8988T (cell line): Measurements from ENCODE around the gene IL17REL.

Experiments used
- DNase-seq: peaks from one replicate; pipeline ENCODE4 v3.0.0; 2011

The IL17REL gene

GRCh38 chr22:50012211-50013181 is at the start of gene IL17REL:
IL17REL (minus strand) TSS chr22:50012765; CDS start chr22:50012646, 119 bp downstream.
- peak; percentile 40 for DNase-seq

DNA sequence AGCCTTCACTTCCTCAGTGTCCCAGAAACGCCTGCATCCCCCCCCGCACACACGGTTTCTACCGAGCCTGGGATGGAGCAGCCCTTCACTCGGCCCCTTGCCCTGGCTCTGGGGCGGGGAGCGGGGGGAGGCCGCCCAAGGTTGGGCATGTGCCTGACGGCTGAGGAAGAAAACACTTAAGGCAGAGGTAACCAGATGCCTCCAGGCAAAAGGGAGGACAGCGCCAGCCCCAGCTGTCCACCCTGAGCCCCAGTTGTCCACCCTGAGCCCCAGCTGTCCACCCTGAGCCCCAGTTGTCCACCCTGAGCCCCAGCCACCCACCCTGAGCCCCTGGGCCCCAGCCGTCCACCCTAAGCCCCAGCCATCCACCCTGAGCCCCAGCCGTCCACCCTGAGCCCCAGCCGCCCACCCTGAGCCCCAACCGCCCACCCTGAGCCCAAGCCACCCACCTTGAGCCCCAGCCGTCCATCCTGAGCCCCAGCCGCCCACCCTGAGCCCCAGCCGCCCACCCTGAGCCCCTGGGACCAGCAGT is 49.3 kb upstream of the IL17REL start:
- DNase-seq, result no peak

DNA sequence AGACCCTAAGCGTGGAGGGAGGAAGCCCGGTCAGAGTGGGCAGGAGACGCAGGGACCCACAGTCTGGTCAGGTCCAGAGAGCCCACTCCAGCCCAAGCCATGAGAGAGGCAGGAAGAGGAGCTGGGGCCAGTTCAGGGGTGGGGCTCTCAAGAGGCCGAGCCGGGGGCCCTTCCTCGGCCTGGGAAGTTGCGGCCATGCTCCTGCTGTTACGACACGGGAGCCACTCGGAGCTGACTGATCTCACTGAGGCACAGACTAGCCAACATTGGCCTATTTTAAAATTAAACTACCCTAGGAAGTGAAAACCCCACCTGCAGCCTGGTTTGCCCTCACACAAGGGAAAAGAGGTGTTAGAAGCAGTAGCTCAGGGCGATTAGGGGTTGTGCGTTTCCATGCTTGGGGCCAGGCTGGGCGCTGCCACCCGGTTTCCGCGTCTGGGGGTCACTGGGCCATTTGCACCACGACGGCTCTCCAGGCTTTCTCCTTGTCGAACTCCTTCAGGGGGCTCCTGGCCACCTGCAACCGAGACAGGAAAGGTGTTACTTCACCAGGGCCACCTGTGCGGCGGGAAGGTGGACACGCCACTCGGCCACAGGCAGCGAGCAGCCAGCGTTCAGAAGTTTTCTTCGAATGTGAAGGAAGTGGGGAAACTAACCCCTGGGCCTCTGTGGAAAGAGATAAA is 48.7 kb upstream of the IL17REL start:
- no peak for DNase-seq

GRCh38 chr22:50060441-50061140 is 48.0 kb upstream of the IL17REL start:
- DNase-seq, result no peak

- DNase-seq, result no peak
These were observed 47.3 kb upstream of the IL17REL start for GRCh38 chr22:50059881-50060262.

DNA sequence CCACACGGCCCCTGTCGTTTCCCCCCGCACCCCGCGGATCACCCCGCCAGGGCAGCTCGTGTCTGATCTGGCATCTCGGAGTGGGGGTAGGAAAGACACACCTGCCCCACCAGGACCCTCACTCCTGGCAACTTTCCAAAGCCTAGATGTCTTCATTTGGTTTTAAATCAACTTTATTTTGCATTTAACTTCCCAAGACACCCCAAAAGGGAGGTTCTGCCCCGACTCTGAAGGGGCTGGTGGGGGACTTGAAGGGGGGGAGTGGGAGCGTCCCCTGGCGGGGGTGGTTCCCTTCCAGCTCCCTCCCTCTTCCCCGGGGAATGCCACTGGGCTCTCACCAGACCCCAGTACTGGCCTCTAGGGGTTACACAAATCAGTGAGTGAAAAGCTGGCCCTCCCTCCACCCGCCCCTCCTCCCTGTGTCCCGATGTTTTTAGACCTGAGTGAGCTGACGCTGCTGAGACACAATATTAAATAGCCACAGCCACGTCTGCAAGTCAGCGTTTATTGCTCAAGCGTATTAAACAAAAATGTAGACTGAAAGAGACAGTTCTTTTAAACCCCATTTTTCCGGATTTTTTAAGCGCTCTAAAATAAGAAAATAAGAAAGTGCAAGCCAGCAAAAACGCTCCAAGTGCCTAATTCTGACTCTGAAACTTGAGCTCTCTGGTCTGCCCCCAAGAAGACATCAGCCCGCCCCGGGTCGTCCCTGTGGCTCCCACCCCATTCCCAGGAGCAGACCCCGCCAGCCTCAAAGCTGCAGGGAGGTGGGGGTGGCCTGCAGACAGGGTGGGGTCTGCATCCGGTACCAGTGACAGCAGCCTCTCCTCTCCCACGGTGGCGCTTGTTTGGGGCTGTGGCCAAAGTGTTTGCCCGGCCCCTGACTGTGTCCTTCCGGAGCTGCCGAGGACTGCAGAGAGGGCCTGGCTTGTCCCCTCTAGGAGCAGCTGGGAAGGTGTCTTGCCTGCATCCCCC is 46.6 kb upstream of the IL17REL start:
- peak; percentile 89 for DNase-seq

DNA sequence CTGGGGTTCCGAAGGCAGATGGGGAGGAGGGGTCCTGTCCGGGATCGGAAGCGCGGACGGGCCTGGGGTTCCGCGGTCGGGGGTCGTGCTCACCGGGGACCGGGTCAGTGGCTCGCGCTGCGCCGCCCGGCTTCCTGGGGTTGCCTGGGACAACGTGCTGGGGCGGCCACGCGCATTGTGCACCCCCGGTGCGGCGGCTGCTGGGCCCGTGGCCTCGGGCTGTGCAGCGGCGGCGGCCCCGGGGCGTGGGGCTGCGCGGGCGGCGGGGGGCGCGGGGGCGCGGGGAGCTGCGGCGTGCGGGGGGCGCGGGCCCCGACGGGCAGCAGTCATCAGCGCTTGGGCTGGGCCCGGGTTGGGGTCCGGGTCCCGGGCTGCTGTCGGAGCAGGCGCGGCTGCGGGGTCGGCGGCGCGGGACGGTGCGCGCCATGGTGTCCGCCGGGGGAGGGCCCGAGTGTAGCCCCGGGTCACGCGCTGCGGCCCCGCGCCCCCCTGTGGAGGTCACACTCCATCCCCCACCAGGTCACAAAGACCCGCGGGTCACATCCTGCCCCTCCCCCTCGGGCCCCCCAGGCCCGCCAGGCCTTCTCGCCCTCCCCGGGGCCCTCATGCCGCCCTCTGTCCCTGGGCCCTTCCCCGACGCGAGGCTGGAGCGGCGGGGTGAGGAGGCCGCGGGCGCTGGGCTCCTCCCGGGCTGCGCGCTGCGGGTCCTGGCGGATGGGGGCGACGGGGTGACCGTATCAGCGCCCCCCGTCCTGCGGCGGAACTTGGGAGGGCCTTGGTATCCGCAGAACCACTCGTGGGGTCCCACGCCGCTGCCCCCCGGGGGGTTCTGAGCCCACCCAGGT is 45.7 kb upstream of the IL17REL start, which contains the start of gene TTLL8:
TTLL8 (minus strand) TSS at position 238 of the 845 bp plus-strand sequence.
- DNase-seq, result no peak

DNA sequence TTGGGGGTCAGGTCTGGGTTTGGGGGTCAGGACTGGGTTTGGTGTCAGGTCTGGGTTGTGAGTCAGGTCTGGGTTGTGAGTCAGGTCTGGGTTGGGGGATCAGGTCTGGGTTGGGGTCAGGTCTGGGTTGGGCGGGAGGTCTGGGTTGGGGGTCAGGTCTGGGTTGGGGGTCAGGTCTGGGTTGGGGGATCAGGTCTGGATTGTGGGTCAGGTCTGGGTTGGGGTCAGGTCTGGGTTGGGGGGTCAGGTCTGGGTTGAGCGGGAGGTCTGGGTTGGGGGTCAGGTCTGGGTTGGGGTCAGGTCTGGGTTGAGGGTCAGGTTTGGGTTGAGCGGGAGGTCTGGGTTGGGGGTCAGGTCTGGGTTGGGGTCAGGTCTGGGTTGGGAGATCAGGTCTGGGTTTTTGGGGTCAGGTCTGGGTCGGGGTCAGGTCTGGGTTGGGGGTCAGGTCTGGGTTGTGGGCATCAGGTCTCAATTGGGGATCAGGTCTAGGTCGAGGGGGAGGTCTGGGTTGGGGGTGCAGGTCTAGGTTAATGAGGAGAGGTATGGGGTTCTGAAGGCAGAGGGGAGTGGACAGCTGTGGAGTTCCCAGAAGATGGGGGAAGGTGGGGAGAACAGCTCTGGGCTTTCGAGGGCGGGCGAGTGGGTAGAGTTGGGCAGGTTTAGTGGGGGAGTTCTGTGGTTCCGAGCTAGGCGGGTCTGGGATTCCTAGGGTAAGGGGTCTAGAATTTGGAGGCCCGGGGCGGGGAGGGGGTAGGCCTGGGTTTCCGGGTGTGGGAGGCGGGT is 44.9 kb upstream of the IL17REL start:
- DNase-seq, result no peak

DNA sequence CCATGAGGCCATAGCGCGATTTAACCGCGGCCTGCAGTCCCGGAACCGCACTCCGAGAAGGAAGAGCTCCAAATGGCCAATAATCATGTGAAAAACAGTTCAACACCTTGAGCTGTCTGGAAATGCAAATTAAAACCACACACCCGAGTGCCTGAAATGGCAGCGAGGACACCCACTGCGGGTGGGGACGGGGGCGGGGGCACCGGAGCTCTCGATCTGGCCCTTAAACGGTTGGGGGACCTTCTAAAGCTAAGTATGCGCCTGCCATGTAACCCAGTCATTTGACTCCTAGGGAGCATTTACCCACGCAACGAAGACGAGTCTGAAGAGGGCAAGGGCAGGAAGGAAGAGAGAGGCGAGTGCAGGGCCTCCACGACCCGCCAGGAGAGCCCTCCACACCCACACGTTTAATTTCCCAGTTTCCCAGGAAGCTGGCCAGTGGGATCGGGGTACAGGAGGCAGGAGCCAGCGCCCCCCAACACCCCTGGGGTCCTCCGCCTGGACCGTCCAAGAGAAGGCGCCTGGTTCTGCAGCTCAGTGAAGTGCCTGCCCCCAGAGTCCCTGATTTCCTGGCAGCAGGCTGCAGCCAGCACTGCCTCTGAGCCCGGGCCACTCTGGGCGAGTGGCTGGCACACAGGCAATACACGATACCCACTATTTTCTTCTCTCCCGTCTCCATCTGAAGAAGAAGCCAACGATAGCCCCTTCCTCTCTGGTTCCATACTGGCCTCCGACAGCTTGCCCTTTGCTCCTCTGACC is 43.8 kb upstream of the IL17REL start:
- no peak for DNase-seq

GRCh38 chr22:50053861-50054260 is 41.3 kb upstream of the IL17REL start:
- no peak for DNase-seq

GRCh38 chr22:50051930-50052329 is 39.4 kb upstream of the IL17REL start:
- DNase-seq, result no peak

DNA sequence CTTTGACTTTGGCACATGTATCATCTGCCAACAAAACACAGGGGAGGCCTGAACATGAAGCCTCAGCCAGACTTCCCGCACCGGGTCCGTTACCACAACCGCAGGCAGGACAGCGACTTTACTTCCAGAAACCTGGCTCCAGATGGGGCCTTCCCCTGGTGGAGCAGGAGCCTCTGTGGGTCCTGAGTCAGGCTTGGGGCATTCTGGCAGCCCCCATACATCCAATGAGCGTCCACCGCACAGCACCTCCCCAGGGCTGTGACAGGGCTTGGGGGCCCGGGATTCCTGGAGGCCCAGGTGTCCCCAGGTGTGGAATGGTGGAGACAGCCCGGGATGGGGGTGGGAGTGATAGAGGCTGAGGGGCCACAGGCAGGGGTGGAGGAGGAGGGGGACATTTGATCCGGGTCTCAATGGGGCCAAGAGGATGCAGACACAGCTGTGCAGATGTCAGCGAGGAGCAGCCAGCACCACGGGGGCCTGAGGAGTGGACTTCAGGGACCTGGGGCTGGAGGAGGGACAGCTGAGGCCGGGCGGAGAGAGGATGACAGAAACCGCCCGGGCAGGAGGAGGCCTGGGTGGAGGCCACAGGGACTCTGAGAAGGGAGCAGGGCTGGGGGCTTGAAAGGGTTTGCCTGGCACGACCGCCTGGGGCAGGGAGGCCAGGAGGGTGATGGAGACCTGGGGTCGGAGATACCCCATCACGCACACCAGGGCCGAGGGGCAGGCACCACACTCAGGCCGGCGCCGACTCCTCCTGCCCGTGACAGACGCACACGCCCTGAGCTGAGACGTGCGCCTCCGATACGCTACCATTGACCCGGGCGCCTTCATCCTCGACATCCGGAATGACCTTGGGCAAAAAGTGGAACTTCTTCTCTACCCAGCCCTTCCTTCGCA is 37.0 kb upstream of the IL17REL start:
- DNase-seq, result no peak

DNA sequence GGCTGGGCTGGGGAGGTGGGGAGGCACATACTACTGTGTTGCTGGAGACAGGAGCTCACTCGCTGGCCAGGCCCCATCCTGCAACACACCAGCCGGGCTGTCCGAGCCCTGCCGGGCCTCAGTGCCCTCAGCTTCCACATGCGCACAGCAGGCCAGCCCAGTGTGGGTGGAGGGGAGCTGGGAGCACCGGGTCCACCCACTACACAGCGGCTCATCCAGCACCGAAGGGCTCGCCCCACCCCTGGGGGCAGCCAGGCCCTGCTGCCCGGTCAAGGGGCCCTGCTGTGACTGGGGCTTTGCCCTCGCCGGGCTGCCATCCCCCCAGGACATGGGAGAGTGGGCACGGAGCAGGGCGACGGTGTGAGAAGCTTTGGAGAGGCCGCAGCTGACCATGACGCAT is 36.3 kb upstream of the IL17REL start:
- DNase-seq, result no peak

DNA sequence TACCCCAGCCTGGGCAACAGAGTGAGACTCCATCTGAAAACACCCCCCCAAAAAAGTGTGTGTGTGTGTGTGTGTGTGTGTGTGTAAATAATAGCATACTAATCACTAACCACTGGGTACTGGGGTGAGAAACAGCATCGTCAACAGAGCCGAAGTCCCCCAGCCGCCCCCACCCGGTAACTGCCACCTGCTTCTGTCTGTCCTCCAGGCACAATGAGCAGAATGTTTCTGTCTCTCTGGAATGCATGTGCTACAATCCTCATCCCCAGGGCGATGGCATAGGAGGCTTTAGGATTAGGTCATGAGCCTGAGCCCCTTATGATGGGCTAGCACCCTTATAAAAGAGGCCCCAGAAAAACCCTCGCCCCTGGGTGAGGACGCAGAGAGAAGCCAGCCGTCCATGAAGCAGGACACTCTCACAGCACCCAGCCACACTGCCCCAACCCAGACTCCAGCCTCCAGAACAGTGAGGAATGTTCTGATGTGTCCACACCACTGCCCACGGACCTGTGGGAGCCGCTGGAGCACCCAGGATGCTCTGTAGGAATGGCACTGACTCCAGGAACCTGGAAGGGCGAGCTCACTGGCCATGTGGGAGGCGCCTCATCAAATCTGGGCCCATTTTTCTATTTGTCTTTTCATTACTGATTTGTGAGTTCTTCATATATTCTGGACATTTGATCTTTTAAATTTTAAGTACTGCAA is 35.6 kb upstream of the IL17REL start:
- DNase-seq, result no peak

DNA sequence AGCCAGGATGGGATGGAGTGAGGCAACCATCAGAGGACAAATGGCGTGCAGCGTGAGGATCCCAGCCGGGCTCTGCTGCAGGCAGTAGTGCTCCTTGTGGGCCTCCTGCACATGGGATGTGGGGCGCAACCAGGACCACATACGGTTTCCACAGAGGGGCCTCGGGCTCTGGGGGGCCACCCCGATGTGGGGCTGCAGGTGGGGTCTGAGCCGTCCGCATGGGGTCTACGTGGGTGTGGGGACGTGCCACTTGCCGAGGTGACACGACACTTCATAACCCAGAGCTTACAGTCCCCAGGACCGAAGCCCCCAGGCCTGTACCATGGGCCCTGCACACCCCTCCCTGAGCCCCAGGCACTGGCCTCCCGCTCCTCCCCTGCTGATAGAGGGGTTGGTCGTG is 34.8 kb upstream of the IL17REL start:
- no peak for DNase-seq

GRCh38 chr22:50046481-50047245 is 34.1 kb upstream of the IL17REL start:
- DNase-seq, result no peak

DNA sequence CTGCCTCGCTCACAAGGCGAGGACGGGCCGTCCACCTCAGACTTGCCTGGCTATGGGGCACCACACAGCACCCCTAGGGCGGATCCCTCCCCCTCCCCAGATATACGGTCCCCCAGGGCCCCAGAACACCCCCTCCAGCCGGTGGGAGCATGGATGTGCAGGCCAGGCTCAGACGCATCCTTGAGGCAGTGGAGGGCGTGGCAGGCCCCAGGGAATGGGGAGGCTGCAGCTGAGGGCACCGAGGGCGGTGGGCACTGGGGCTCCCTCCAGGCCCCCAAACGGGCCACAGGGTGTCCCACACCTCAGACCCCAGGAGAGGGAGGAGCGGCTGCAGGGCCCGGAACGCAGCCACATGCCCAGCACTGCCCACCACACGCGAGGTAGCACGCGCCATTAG is 33.5 kb upstream of the IL17REL start:
- no peak for DNase-seq
